ENCODE measurements around the gene CAST.
"Not testable (repeated sequence)": the region's sequence is repeated elsewhere in the genome, so short reads cannot be mapped to it uniquely, and the experiment has no call there.

- TF ChIP-seq CTCF (IDR thresholded peaks at IDR 0.05 in 4 of 5, conservative IDR thresholded peaks at IDR 0.05 in 1 of 5); POLR2A (IDR thresholded peaks at IDR 0.05): not testable (repeated sequence)
Measured at GRCh38 chr5:96744218-96744617, 82.0 kb downstream of the CAST start.

All from gastrocnemius medialis (tissue), 4 donors.